GM18511 (cell line): ENCODE results near the gene SMAD6.
"Not testable (repeated sequence)": the region's sequence is repeated elsewhere in the genome, so short reads cannot be mapped to it uniquely, and the experiment has no call there.

Experiments
- ATAC-seq: cut with Tn5 transposase; IDR thresholded peaks from one replicate; pipeline ENCODE4 v1.9.1; 2021; ENCODE audit warnings: mild to moderate bottlenecking, moderate library complexity; ENCODE audit not compliant: unreplicated experiment

SMAD6 gene

GRCh38 chr15:66755298-66756068 is 53.4 kb downstream of the SMAD6 start:
- no peak for ATAC-seq

GRCh38 chr15:66756295-66756694 is 54.3 kb downstream of the SMAD6 start:
- no peak for ATAC-seq

- ATAC-seq = no peak
Observed at GRCh38 chr15:66757030-66757429, 55.0 kb downstream of the SMAD6 start.

GRCh38 chr15:66757521-66757920 is 55.5 kb downstream of the SMAD6 start:
- ATAC-seq = no peak

- not testable (repeated sequence) for ATAC-seq
Observed at GRCh38 chr15:66758217-66758616, 56.2 kb downstream of the SMAD6 start.

GRCh38 chr15:66758844-66759243 is 56.8 kb downstream of the SMAD6 start:
- ATAC-seq = no peak

GRCh38 chr15:66760097-66760967 is 58.3 kb downstream of the SMAD6 start:
- ATAC-seq = no peak

- no peak for ATAC-seq
Observed at GRCh38 chr15:66760968-66761725, 59.1 kb downstream of the SMAD6 start.

GRCh38 chr15:66761726-66762595 is 59.9 kb downstream of the SMAD6 start:
- ATAC-seq = no peak

GRCh38 chr15:66763186-66764071 is 61.4 kb downstream of the SMAD6 start:
- ATAC-seq = no peak

- no peak for ATAC-seq
Observed at GRCh38 chr15:66764072-66764786, 62.2 kb downstream of the SMAD6 start.

GRCh38 chr15:66765478-66766281 is 63.6 kb downstream of the SMAD6 start:
- ATAC-seq = no peak

- ATAC-seq = no peak
Observed at GRCh38 chr15:66766282-66767230, 64.5 kb downstream of the SMAD6 start.

GRCh38 chr15:66767240-66767659 is 65.2 kb downstream of the SMAD6 start:
- no peak for ATAC-seq

- no peak for ATAC-seq
Observed at GRCh38 chr15:66768987-66769386, 67.0 kb downstream of the SMAD6 start.

GRCh38 chr15:66770518-66771350 is 68.7 kb downstream of the SMAD6 start:
- no peak for ATAC-seq
